H1 (cell line): ENCODE results near the gene DCLK1. TPM values are rescaled to one million over a fixed set of nuclear protein-coding genes. Genes with fewer than 3 reads are reported as not detected.

ENCODE experiments used
- CTCF ChIA-PET: fragments of 300-600 bp; sonication (Branson Sonifier 250); formaldehyde crosslinking; loops from one replicate; lab custom pipeline; 2021; ENCODE audit not compliant: partially characterized antibody; lab: Charles Lee
- POLR2A ChIA-PET: fragments of 300-600 bp; sonication (Branson Sonifier 250); formaldehyde crosslinking; loops from one replicate; lab custom pipeline; 2021; ENCODE audit warnings: inconsistent platforms; ENCODE audit not compliant: partially characterized antibody; lab: Charles Lee
- DNase-seq, 2 experiments: peaks; one replicate each; pipeline versions ENCODE4 v3.0.0 to v3.0.0-alpha.2; 2010 to 2022; ENCODE audit warnings: low spot score in 2 of 2, low read depth in 1 of 2, mixed read lengths in 1 of 2
- FAIRE-seq: peaks from 2 replicates; lab custom pipeline; 2011; peaks lifted over from hg19 to GRCh38; lab: Jason Lieb, UNC
- H2AFZ ChIP-seq: 2 replicates; pipeline ENCODE4 v1.8.1; 2012; ENCODE audit warnings: low read length, inconsistent platforms
- H2AK5ac ChIP-seq: 2 replicates; pipeline ENCODE4 v1.6.1; 2013; ENCODE audit warnings: low read depth, low read length
- H2BK120ac ChIP-seq: replicated peaks from 2 replicates; pipeline ENCODE3; 2013; ENCODE audit warnings: low read depth, low read length, inconsistent platforms
- H2BK12ac ChIP-seq: 2 replicates; pipeline ENCODE4 v1.6.1; 2013; ENCODE audit warnings: low read depth, low read length
- H2BK15ac ChIP-seq: 2 replicates; pipeline ENCODE4 v1.6.1; 2013; ENCODE audit warnings: low read length
- H2BK20ac ChIP-seq: 2 replicates; pipeline ENCODE4 v1.6.1; 2013; ENCODE audit warnings: low read length
- H2BK5ac ChIP-seq: 2 replicates; pipeline ENCODE4 v1.6.1; 2013; ENCODE audit warnings: low read depth, low read length
- H3K14ac ChIP-seq: 2 replicates; pipeline ENCODE4 v1.6.1; 2013; ENCODE audit warnings: inconsistent platforms; ENCODE audit not compliant: insufficient read length
- H3K18ac ChIP-seq: 2 replicates; pipeline ENCODE4 v1.6.1; 2013; ENCODE audit warnings: low read length; ENCODE audit errors: extremely low read depth
- H3K23ac ChIP-seq: 2 replicates; pipeline ENCODE4 v1.6.1; 2013; ENCODE audit warnings: inconsistent platforms; ENCODE audit not compliant: insufficient read length
- H3K23me2 ChIP-seq: 2 replicates; pipeline ENCODE4 v1.6.1; 2013; ENCODE audit warnings: low read depth, low read length
- H3K27ac ChIP-seq: 2 replicates; pipeline ENCODE4 v1.6.1; 2011; ENCODE audit warnings: low read depth, low read length, inconsistent platforms
- H3K27me3 ChIP-seq, 4 experiments: replicated peaks in 1 of 4; 1 replicate in 1 of 4; 2 replicates in 3 of 4; pipeline versions ENCODE4 v1.6.1 to v1.8.1; 2011 to 2013; ENCODE audit warnings: low read length in 3 of 4, mild to moderate bottlenecking in 3 of 4, inconsistent platforms in 2 of 4, mixed read lengths in 2 of 4, moderate library complexity in 1 of 4; ENCODE audit not compliant: control insufficient read depth in 3 of 4, insufficient read depth in 3 of 4; ENCODE audit errors: extremely low read depth in 1 of 4
- H3K36me3 ChIP-seq, 4 experiments: 2 replicates each; pipeline versions ENCODE4 v1.6.1 to v1.8.1; 2011 to 2013; ENCODE audit warnings: mild to moderate bottlenecking in 4 of 4, low read length in 3 of 4, moderate library complexity in 2 of 4, control low read depth in 1 of 4, inconsistent platforms in 1 of 4; ENCODE audit not compliant: insufficient read depth in 4 of 4, control insufficient read depth in 2 of 4
- H3K4ac ChIP-seq: replicated peaks from 2 replicates; pipeline ENCODE3; 2013; ENCODE audit warnings: low read length, low read depth, mixed read lengths, inconsistent platforms; ENCODE audit not compliant: insufficient read length
- H3K4me1 ChIP-seq, 4 experiments: replicated peaks in 1 of 4; 1 replicate in 1 of 4; 2 replicates in 3 of 4; pipeline versions ENCODE4 v1.6.1 to v1.8.1; 2011 to 2013; ENCODE audit warnings: low read length in 3 of 4, inconsistent platforms in 2 of 4, mixed read lengths in 1 of 4; ENCODE audit not compliant: insufficient read depth in 4 of 4, control insufficient read depth in 3 of 4
- H3K4me2 ChIP-seq, 2 experiments: 2 replicates each; pipeline versions ENCODE4 v1.6.1 to v1.8.1; 2011 to 2013; ENCODE audit warnings: low read depth in 2 of 2, low read length in 2 of 2, control low read depth in 1 of 2, inconsistent platforms in 1 of 2, mild to moderate bottlenecking in 1 of 2; ENCODE audit not compliant: insufficient read depth in 1 of 2
- H3K4me3 ChIP-seq, 4 experiments: fragments of 200-600, 300-600 bp in 1 of 4; sonication (generic), shearing (Covaris generic), sonication (Bioruptor Twin) in 1 of 4; 2 replicates each; pipeline versions ENCODE4 v1.5.1 to v1.8.1; 2011 to 2016; ENCODE audit warnings: low read length in 4 of 4, low read depth in 3 of 4, control low read depth in 2 of 4, inconsistent platforms in 2 of 4, mild to moderate bottlenecking in 2 of 4, mixed read lengths in 1 of 4, moderate library complexity in 1 of 4; ENCODE audit not compliant: insufficient read depth in 2 of 4; ENCODE audit errors: extremely low read depth in 1 of 4
- H3K56ac ChIP-seq: replicated peaks from 2 replicates; pipeline ENCODE3; 2013; ENCODE audit warnings: low read depth, mild to moderate bottlenecking, mixed read lengths, low read length, inconsistent platforms; ENCODE audit not compliant: insufficient read length
- H3K79me1 ChIP-seq: 2 replicates; pipeline ENCODE4 v1.6.1; 2013; ENCODE audit warnings: low read depth, low read length, control low read depth
- H3K79me2 ChIP-seq, 2 experiments: 2 replicates each; pipeline versions ENCODE4 v1.6.1 to v1.8.1; 2012 to 2013; ENCODE audit warnings: low read length in 2 of 2, mild to moderate bottlenecking in 2 of 2, inconsistent platforms in 1 of 2; ENCODE audit not compliant: insufficient read depth in 2 of 2, control insufficient read depth in 1 of 2
- H3K9ac ChIP-seq, 4 experiments: replicated peaks in 1 of 4; 1 replicate in 1 of 4; 2 replicates in 3 of 4; pipeline versions ENCODE4 v1.6.1 to v1.8.1; 2011 to 2013; ENCODE audit warnings: low read depth in 3 of 4, low read length in 3 of 4, control low read depth in 2 of 4, mild to moderate bottlenecking in 2 of 4, moderate library complexity in 2 of 4, inconsistent platforms in 1 of 4; ENCODE audit errors: extremely low read depth in 1 of 4
- H3K9me3 ChIP-seq, 2 experiments: 2 replicates each; pipeline versions ENCODE4 v1.6.1 to v1.8.1; 2012 to 2013; ENCODE audit warnings: mild to moderate bottlenecking in 2 of 2, moderate library complexity in 2 of 2, control low read depth in 1 of 2, inconsistent platforms in 1 of 2, low read depth in 1 of 2, low read length in 1 of 2, mixed read lengths in 1 of 2; ENCODE audit not compliant: insufficient read depth in 2 of 2
- H4K20me1 ChIP-seq, 2 experiments: replicated peaks in 1 of 2; 2 replicates each; pipeline versions ENCODE3 to v1.8.1; 2011 to 2013; ENCODE audit warnings: inconsistent platforms in 2 of 2, low read length in 2 of 2, mild to moderate bottlenecking in 1 of 2; ENCODE audit not compliant: insufficient read depth in 2 of 2, control insufficient read depth in 1 of 2
- H4K5ac ChIP-seq: 2 replicates; pipeline ENCODE4 v1.6.1; 2013; ENCODE audit warnings: low read length, low read depth, mixed read lengths, inconsistent platforms; ENCODE audit not compliant: insufficient read length
- H4K8ac ChIP-seq: 2 replicates; pipeline ENCODE4 v1.8.0; 2013; ENCODE audit warnings: mild to moderate bottlenecking, moderate library complexity, low read length, inconsistent platforms; ENCODE audit not compliant: insufficient read depth; ENCODE audit errors: extremely low read depth
- H4K91ac ChIP-seq: replicated peaks from 2 replicates; pipeline ENCODE3; 2013; ENCODE audit warnings: low read length, mixed read lengths, inconsistent platforms; ENCODE audit not compliant: insufficient read length
- ASH2L ChIP-seq: fragments of 200-600, 300-600 bp; sonication (generic); IDR thresholded peaks from one replicate; pipeline ENCODE4 v1.7.1; 2017; ENCODE audit warnings: low read length
- CBX8 ChIP-seq: fragments of 300-800, 300-1000 bp; sonication (generic); IDR thresholded peaks from 2 replicates; pipeline ENCODE4 v1.7.1; 2016; ENCODE audit warnings: low read depth, low read length, borderline replicate concordance
- CHD1 ChIP-seq: IDR thresholded peaks from 2 replicates; pipeline ENCODE4 v1.6.1; 2012; ENCODE audit warnings: low read depth, low read length, improper control_type of control experiment
- EP300 ChIP-seq, 2 experiments: IDR thresholded peaks; 1 replicate in 1 of 2; 2 replicates in 1 of 2; pipeline ENCODE4 v1.6.1; 2011 to 2012; ENCODE audit warnings: low read depth in 2 of 2, low read length in 2 of 2, mild to moderate bottlenecking in 2 of 2, borderline replicate concordance in 1 of 2, inconsistent platforms in 1 of 2, moderate library complexity in 1 of 2
- EZH2 ChIP-seq: fragments of 200-600 bp; sonication (generic); IDR thresholded peaks from 2 replicates; pipeline ENCODE4 v1.7.1; 2012; ENCODE audit warnings: low read depth, mild to moderate bottlenecking, moderate library complexity, low read length, inconsistent platforms; ENCODE audit not compliant: severe bottlenecking
- GABPA ChIP-seq: IDR thresholded peaks from 2 replicates; pipeline ENCODE4 v1.6.1; 2011; ENCODE audit warnings: mild to moderate bottlenecking, low read length, moderate library complexity, borderline replicate concordance; ENCODE audit not compliant: insufficient read depth
- JUND ChIP-seq: IDR thresholded peaks from 2 replicates; pipeline ENCODE4 v1.6.1; 2011; ENCODE audit warnings: mild to moderate bottlenecking, improper control_type of control experiment, low read length
- RBBP5 ChIP-seq: IDR thresholded peaks from 2 replicates; pipeline ENCODE4 v1.7.1; 2012; ENCODE audit warnings: low read depth, mild to moderate bottlenecking, inconsistent platforms, low read length, moderate library complexity, borderline replicate concordance
- SIRT6 ChIP-seq: IDR thresholded peaks from one replicate; pipeline ENCODE4 v1.7.1; 2012; ENCODE audit warnings: low read length, inconsistent platforms
- SRF ChIP-seq: IDR thresholded peaks from 2 replicates; pipeline ENCODE4 v1.6.1; 2011; ENCODE audit warnings: mild to moderate bottlenecking, low read depth, low read length, moderate library complexity
- WGBS, 2 experiments: shearing (Covaris generic) in 1 of 2; methylation state at CpG; one replicate each; pipeline versions ENCODE4 v1.1.6 to v1.1.7; 2013 to 2015; ENCODE audit warnings: low lambda C conversion rate in 2 of 2, mixed read lengths in 2 of 2, inconsistent platforms in 1 of 2, low coverage in 1 of 2, missing lambda C conversion rate in 1 of 2; ENCODE audit not compliant: insufficient replicate concordance in 2 of 2, insufficient coverage in 1 of 2, insufficient read length in 1 of 2; ENCODE audit errors: extremely low coverage in 1 of 2, missing lambda C conversion rate in 1 of 2; 5-methylcytosine and 5-hydroxymethylcytosine counted together
- polyA plus RNA-seq, 7 experiments: library from polyadenylated mRNA; depleted of rRNA in 3 of 7; stranded (reverse) in 5 of 7; unstranded in 2 of 7; fragments of >200 nt in 5 of 7; fragments of 200-250 nt in 2 of 7; gene quantifications; 1 replicate in 5 of 7; 2 replicates in 1 of 7; 4 replicates in 1 of 7; pipeline versions ENCODE4 v1.2.1 to v1.2.3, GENCODE V29; 2011 to 2013; ENCODE audit warnings: missing spikeins in 2 of 7, mixed read lengths in 2 of 7
- total RNA-seq: library from RNA; stranded (reverse); fragmentation: NEBNext Ultra II Directional; extraction: Animal tissue kit (Norgen Biotek cat#: 25700); gene quantifications from 2 replicates; pipeline ENCODE4 v1.2.1, GENCODE V29; 2021
- TF ChIP-seq, protein P1 (sequence below): IDR thresholded peaks from 2 replicates; pipeline ENCODE4 v1.6.1; 2012; ENCODE audit warnings: inconsistent platforms
- TF ChIP-seq, protein P2 (sequence below): IDR thresholded peaks from 2 replicates; pipeline ENCODE4 v1.6.1; 2012; ENCODE audit warnings: inconsistent platforms

DCLK1 gene
- total and polyA plus RNA-seq, 2 of the 8 experiments (the other 6 are each of a cell fraction or from before 2014, with no cell fraction given): 22.8 to 41.0 TPM

DNA sequence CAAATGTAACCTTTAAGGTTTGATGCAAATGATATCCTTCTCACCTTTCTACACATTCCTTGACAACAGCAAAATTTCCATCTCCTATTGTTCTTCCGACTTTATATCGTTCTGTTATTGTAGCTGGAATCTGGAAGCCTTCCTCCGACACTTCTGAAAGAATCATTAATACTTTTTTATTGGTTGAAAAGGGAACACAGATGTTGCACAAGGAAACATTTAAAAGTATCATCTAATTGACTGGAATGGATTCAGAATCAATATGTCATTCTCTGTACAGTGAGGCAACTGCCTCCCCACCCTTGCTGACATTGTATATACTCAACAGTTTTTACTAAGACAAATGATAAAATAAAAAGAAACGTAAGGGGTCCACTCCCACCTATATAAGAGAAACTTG is 295.2 kb downstream of the DCLK1 start:
- no peak overlapping the region for H3K18ac ChIP-seq
- H3K79me1 ChIP-seq: no peaks in the 10 kb centered on the region
- no peaks in the 10 kb centered on the region for H3K4me1 ChIP-seq
- no peaks in the 10 kb centered on the region for H3K79me2 ChIP-seq
- H4K8ac ChIP-seq: no peak overlapping the region
- TF ChIP-seq, protein P1, sequence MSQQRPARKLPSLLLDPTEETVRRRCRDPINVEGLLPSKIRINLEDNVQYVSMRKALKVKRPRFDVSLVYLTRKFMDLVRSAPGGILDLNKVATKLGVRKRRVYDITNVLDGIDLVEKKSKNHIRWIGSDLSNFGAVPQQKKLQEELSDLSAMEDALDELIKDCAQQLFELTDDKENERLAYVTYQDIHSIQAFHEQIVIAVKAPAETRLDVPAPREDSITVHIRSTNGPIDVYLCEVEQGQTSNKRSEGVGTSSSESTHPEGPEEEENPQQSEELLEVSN: no peak
- TF ChIP-seq EP300 (IDR thresholded peaks at IDR 0.05; ENCODE audit: borderline replicate concordance in 1 of 2, low read depth in 2 of 2, low read length in 2 of 2): no peak
- TF ChIP-seq CHD1: no peak
- no peak for TF ChIP-seq SIRT6
- no peak for TF ChIP-seq ASH2L
- TF ChIP-seq GABPA: no peak
- TF ChIP-seq, protein P2, sequence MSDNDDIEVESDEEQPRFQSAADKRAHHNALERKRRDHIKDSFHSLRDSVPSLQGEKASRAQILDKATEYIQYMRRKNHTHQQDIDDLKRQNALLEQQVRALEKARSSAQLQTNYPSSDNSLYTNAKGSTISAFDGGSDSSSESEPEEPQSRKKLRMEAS: no peak
- TF ChIP-seq EZH2: no peak
- no peak for TF ChIP-seq JUND
- TF ChIP-seq RBBP5: no peak
- no peak for TF ChIP-seq CBX8
- TF ChIP-seq SRF: no peak
- H4K20me1 ChIP-seq: no peaks in the 10 kb centered on the region
- POLR2A ChIA-PET: no interaction called here
- no peak overlapping the region for H3K4me3 ChIP-seq
- no peak overlapping the region for H2BK12ac ChIP-seq
- peaks cover 0 to 10% (median 2%) of the 10 kb centered on the region in 4 experiments; a peak in 5 of 8 replicates for H3K36me3 ChIP-seq
- no peaks in the 10 kb centered on the region for H3K23me2 ChIP-seq
- H3K4ac ChIP-seq: no peak overlapping the region
- no peak overlapping the region for H2BK15ac ChIP-seq
- FAIRE-seq (no peak), DNase-seq (no peak)
- no peak overlapping the region for H2AK5ac ChIP-seq
- no peak overlapping the region for H4K91ac ChIP-seq
- H4K5ac ChIP-seq: no peak overlapping the region
- H3K14ac ChIP-seq: no peak overlapping the region
- H3K4me2 ChIP-seq: no peak overlapping the region
- no peak overlapping the region for H3K56ac ChIP-seq
- 96% methylated on average over 4 of the region's 4 CpGs; no CpG with 5 or more reads in 1 of the 2 experiments for WGBS, 2 experiments
- H2BK5ac ChIP-seq: no peak overlapping the region
- H3K9me3 ChIP-seq: no peaks in the 10 kb centered on the region
- no peak overlapping the region for H2BK120ac ChIP-seq
- no peak overlapping the region for H2BK20ac ChIP-seq
- H3K9ac ChIP-seq: no peak overlapping the region
- H2AFZ ChIP-seq: no peak overlapping the region
- CTCF ChIA-PET: interaction anchor here (1.3 to 7.8 kb wide), 6 partner anchors 9 to 118 kb away, joined by 4 to 60 read pairs (median 5); no protein-coding TSS in a partner anchor
- no peaks in the 10 kb centered on the region for H3K27me3 ChIP-seq
- H3K23ac ChIP-seq: no peak overlapping the region
- no peak overlapping the region for H3K27ac ChIP-seq
